Transverse colon (tissue), 4 donors: ENCODE results near the gene F11R. TPM values are rescaled to one million over a fixed set of nuclear protein-coding genes. Genes with fewer than 3 reads are reported as not detected.

Experiments used
- DNase-seq: peaks from one replicate; pipeline ENCODE4 v3.0.0-alpha.2; 2019
- H3K27ac ChIP-seq, 4 donors: fragments of 200-600 bp; sonication (generic); 2 replicates each; pipeline ENCODE4 v1.5.1; 2016 to 2018; ENCODE audit warnings: inconsistent platforms in 4 of 4
- H3K27me3 ChIP-seq: fragments of 200-600 bp; sonication (generic); 2 replicates; pipeline ENCODE4 v1.5.1; 2017; ENCODE audit warnings: inconsistent platforms
- H3K36me3 ChIP-seq, 4 donors: fragments of 200-600 bp; sonication (generic); 2 replicates each; pipeline ENCODE4 v1.5.1; 2017 to 2019; ENCODE audit warnings: inconsistent platforms in 4 of 4
- H3K4me1 ChIP-seq, 4 donors: fragments of 200-600 bp; sonication (generic); 2 replicates each; pipeline ENCODE4 v1.5.1; 2017 to 2020; ENCODE audit warnings: inconsistent platforms in 4 of 4
- H3K4me3 ChIP-seq, 4 donors: fragments of 200-600 bp; sonication (generic); 1 replicate in 1 of 4; 2 replicates in 3 of 4; pipeline versions ENCODE4 v1.5.1 to v1.6.1; 2017 to 2019; ENCODE audit warnings: inconsistent platforms in 4 of 4
- H3K9me3 ChIP-seq, 2 donors: fragments of 200-600 bp; sonication (generic); 2 replicates each; pipeline ENCODE4 v1.5.1; 2017 to 2019; ENCODE audit warnings: inconsistent platforms in 2 of 2
- CTCF ChIP-seq, 5 experiments: fragments of 200-600 bp in 3 of 5; fragments of 450-650 bp in 2 of 5; sonication (generic) in 3 of 5; IDR thresholded peaks; 1 replicate in 2 of 5; 2 replicates in 3 of 5; pipeline ENCODE4 v1.5.1; 2016 to 2017; ENCODE audit warnings: antibody characterized with exemption in 5 of 5, inconsistent platforms in 3 of 5, mild to moderate bottlenecking in 2 of 5, moderate library complexity in 1 of 5
- EP300 ChIP-seq: sonication (generic); formaldehyde crosslinking; IDR thresholded peaks from one replicate; pipeline ENCODE4 v1.6.1; 2017; ENCODE audit warnings: antibody characterized with exemption, low read depth
- POLR2A ChIP-seq: fragments of 450-650 bp; IDR thresholded peaks from one replicate; pipeline ENCODE4 v1.6.1; 2016; ENCODE audit warnings: antibody characterized with exemption, mild to moderate bottlenecking, moderate library complexity
- POLR2AphosphoS5 ChIP-seq, 3 donors: sonication (generic); formaldehyde crosslinking; IDR thresholded peaks; one replicate each; pipeline ENCODE4 v1.6.1; 2016; ENCODE audit warnings: antibody characterized with exemption in 3 of 3
- WGBS, 2 donors: methylation state at CpG; one replicate each; pipeline ENCODE4 v1.1.5; 2018; ENCODE audit warnings: low coverage in 1 of 2; 5-methylcytosine and 5-hydroxymethylcytosine counted together
- in situ Hi-C, 4 donors: fragments of 200-750 bp; cut with MboI; loops; one replicate each; pipeline versions ENCODE4 v1.15.0 to v1.15.1; 2017; ENCODE audit warnings: low sequenced_read_pairs in 3 of 4, low pct_ligation_motif_present in 1 of 4, low pct_unique_long_range_greater_than_20kb in 1 of 4
- intact Hi-C: fragments of 100-400 bp; cut with DNase I; formaldehyde crosslinking; loops from one replicate; pipeline ENCODE4 v1.15.1; 2023; ENCODE audit warnings: low total_unique reads
- total RNA-seq, 4 donors: library from RNA; depleted of rRNA; stranded (reverse); fragments of >200 nt; gene quantifications; one replicate each; pipeline ENCODE4 v1.1.0, GENCODE V29; 2016

The F11R gene
- total RNA-seq, 4 donors from 2014 or later: 91.7 to 126 (median 105) TPM

GRCh38 chr1:160954158-160955104 lies 66.5 kb downstream of the F11R start, which contains the start of gene ITLN2:
Gene ITLN2, minus strand, starts transcription at chr1:160954809. Its CDS starts 68 bp downstream, at chr1:160954741.
- Histone ChIP-seq H3K4me1 (no peaks in the 10 kb centered on the region), H3K27ac (no peak within 1 kb of the TSS), H3K4me3 (no peak within 1 kb of the TSS), H3K36me3 (no peaks in the 10 kb centered on the region), H3K27me3 (no peaks in the 10 kb centered on the region), H3K9me3 (no peaks in the 10 kb centered on the region)
- DNase-seq: peak; percentile 62
- WGBS, 2 donors: 33 to 82% methylated on average over 2 to 8 of the region's 8 CpGs
- intact Hi-C loops: loop anchor here (10.0 kb wide), 1 partner anchor 120 kb away; no protein-coding TSS in a partner anchor
- in situ Hi-C loops: loop anchor here in 3 of 4 donors (5.0 to 25.0 kb wide), 3 partner anchors 117 to 217 kb away; partner anchors contain the start of gene SLAMF7 (in 2 of the 3)
- no peak for TF ChIP-seq EP300
- TF ChIP-seq POLR2A: no peak
- TF ChIP-seq POLR2AphosphoS5 (IDR thresholded peaks at IDR 0.05): no peak
- peak; percentile 56 to 80 (median 61) for TF ChIP-seq CTCF (IDR thresholded peaks at IDR 0.05)

- no peak for DNase-seq
- intact Hi-C loops: loop anchor here (10.0 kb wide), 1 partner anchor 118 kb away; no protein-coding TSS in a partner anchor
- TF ChIP-seq CTCF (IDR thresholded peaks at IDR 0.05): no peak
- TF ChIP-seq POLR2A: no peak
- no peak for TF ChIP-seq POLR2AphosphoS5 (IDR thresholded peaks at IDR 0.05)
- no peak for TF ChIP-seq EP300
- no peaks in the 10 kb centered on the region for H3K27me3 ChIP-seq
- no peak overlapping the region for H3K27ac ChIP-seq
- in situ Hi-C loops: loop anchor here in 3 of 4 donors (5.0 to 25.0 kb wide), 3 partner anchors 116 to 216 kb away; partner anchors contain the start of gene SLAMF7 (in 2 of the 3)
- H3K4me1 ChIP-seq: peaks cover 0 to 2% (median under 1%) of the 10 kb centered on the region in 4 donors
- H3K36me3 ChIP-seq: no peaks in the 10 kb centered on the region
- 79 to 84% methylated on average over 3 of the region's 3 CpGs for WGBS, 2 donors
- no peaks in the 10 kb centered on the region for H3K9me3 ChIP-seq
- H3K4me3 ChIP-seq: no peak overlapping the region
Observed at GRCh38 chr1:160953030-160953429, 67.9 kb downstream of the F11R start.

GRCh38 chr1:160952129-160952510 lies 68.8 kb downstream of the F11R start:
- no peaks in the 10 kb centered on the region for H3K27me3 ChIP-seq
- H3K36me3 ChIP-seq: no peaks in the 10 kb centered on the region
- in situ Hi-C loops: loop anchor here in 3 of 4 donors (5.0 to 25.0 kb wide), 3 partner anchors 115 to 215 kb away; partner anchors contain the start of gene SLAMF7 (in 2 of the 3)
- peaks cover 0 to 8% (median 3%) of the 10 kb centered on the region in 4 donors for H3K4me1 ChIP-seq
- TF ChIP-seq POLR2AphosphoS5 (IDR thresholded peaks at IDR 0.05) (no peak), EP300 (no peak), CTCF (IDR thresholded peaks at IDR 0.05) (no peak)
- no peak overlapping the region for H3K4me3 ChIP-seq
- no peaks in the 10 kb centered on the region for H3K9me3 ChIP-seq
- no peak for DNase-seq
- H3K27ac ChIP-seq: no peak overlapping the region
- WGBS, 2 donors: 83% methylated on average over 2 of the region's 2 CpGs; no CpG with 5 or more reads in 1 of the 2 donors
- intact Hi-C loops: loop anchor here (10.0 kb wide), 1 partner anchor 117 kb away; no protein-coding TSS in a partner anchor
